HepG2 (cell line): ENCODE results near the gene GRAMD4. TPM values are rescaled to one million over a fixed set of nuclear protein-coding genes. Genes with fewer than 3 reads are reported as not detected.

ENCODE experiments used
- ATAC-seq: fragments of 200-7000 bp; cut with Tn5 transposase; 3 replicates; pipeline ENCODE4 v1.9.1; 2020; ENCODE audit warnings: mild to moderate bottlenecking, moderate library complexity
- BruUV-seq: library from RNA; stranded (reverse); fragments of 400-500 nt; replicated peaks from 2 replicates; lab custom pipeline; 2021; lab: Mats Ljungman, UMichigan
- CTCF ChIA-PET: fragments of 300-600 bp; formaldehyde crosslinking; extraction: SDS; loops from one replicate; lab custom pipeline; 2021; ENCODE audit warnings: low total read pairs, inconsistent platforms, low intra/inter-chr PET ratio; lab: Yijun Ruan, JAX
- POLR2A ChIA-PET: fragments of 350-600 bp; sonication (Branson Sonifier 250); formaldehyde crosslinking; loops from one replicate; lab custom pipeline; 2020; ENCODE audit warnings: antibody characterized with exemption, inconsistent platforms; lab: Yijun Ruan, JAX
- DNase-seq: peaks from one replicate; pipeline ENCODE4 v3.0.0-alpha.2; 2015; ENCODE audit warnings: low spot score
- FAIRE-seq: peaks from 3 replicates; lab custom pipeline; 2011; peaks lifted over from hg19 to GRCh38; lab: Jason Lieb, UNC
- H2AFZ ChIP-seq: one replicate; pipeline ENCODE4 v1.6.1; 2011; ENCODE audit warnings: low read length, inconsistent platforms
- H3K27ac ChIP-seq: fragments of 300-600 bp; 3 replicates; pipeline ENCODE4 v1.8.0; 2011; ENCODE audit warnings: mixed run types, mild to moderate bottlenecking, mixed read lengths, low read length, inconsistent platforms; ENCODE audit not compliant: insufficient read depth; ENCODE audit errors: extremely low read length
- H3K27me3 ChIP-seq, 2 experiments: fragments of 200-600 bp in 1 of 2; 2 replicates in 1 of 2; 3 replicates in 1 of 2; pipeline versions ENCODE4 v1.6.0 to v1.8.0; 2011; ENCODE audit warnings: low read length in 2 of 2, mild to moderate bottlenecking in 2 of 2, moderate library complexity in 2 of 2, inconsistent platforms in 1 of 2; ENCODE audit not compliant: insufficient read depth in 2 of 2, control insufficient read depth in 1 of 2
- H3K36me3 ChIP-seq, 2 experiments: fragments of 200-600 bp in 1 of 2; replicated peaks in 1 of 2; 2 replicates in 1 of 2; 3 replicates in 1 of 2; pipeline versions ENCODE4 v1.5.1 to v1.8.0; 2011; ENCODE audit warnings: low read length in 2 of 2, inconsistent platforms in 1 of 2; ENCODE audit not compliant: insufficient read depth in 2 of 2, control insufficient read depth in 1 of 2
- H3K4me1 ChIP-seq: 2 replicates; pipeline ENCODE4 v1.5.1; 2012; ENCODE audit warnings: low read length, inconsistent platforms; ENCODE audit not compliant: insufficient read depth
- H3K4me2 ChIP-seq: 2 replicates; pipeline ENCODE4 v1.6.0; 2011; ENCODE audit warnings: low read depth, low read length, inconsistent platforms
- H3K4me3 ChIP-seq, 3 experiments: fragments of 200-600 bp in 1 of 3; sonication (generic), shearing (Covaris generic) in 1 of 3; replicated peaks in 1 of 3; 2 replicates each; pipeline ENCODE4 v1.5.1; 2011 to 2016; ENCODE audit warnings: low read length in 3 of 3, inconsistent platforms in 2 of 3, low read depth in 2 of 3, mild to moderate bottlenecking in 2 of 3, control low read depth in 1 of 3, mixed read lengths in 1 of 3; ENCODE audit not compliant: insufficient read depth in 1 of 3
- H3K79me2 ChIP-seq: one replicate; pipeline ENCODE4 v1.6.1; 2011; ENCODE audit warnings: low read length, inconsistent platforms; ENCODE audit not compliant: insufficient read depth
- H3K9ac ChIP-seq: 2 replicates; pipeline ENCODE4 v1.6.0; 2011; ENCODE audit warnings: mild to moderate bottlenecking, low read depth, low read length, inconsistent platforms; ENCODE audit not compliant: insufficient read depth
- H3K9me3 ChIP-seq: 2 replicates; pipeline ENCODE4 v1.5.1; 2012; ENCODE audit warnings: mild to moderate bottlenecking, low read length
- H4K20me1 ChIP-seq: 2 replicates; pipeline ENCODE4 v1.6.0; 2011; ENCODE audit warnings: inconsistent platforms, mild to moderate bottlenecking, low read length, moderate library complexity; ENCODE audit not compliant: insufficient read depth
- CREBL2 ChIP-seq: sonication (generic); formaldehyde crosslinking; IDR thresholded peaks from 2 replicates; pipeline ENCODE4 v1.8.1; 2023; ENCODE audit warnings: missing genetic modification reagents, mild to moderate bottlenecking, borderline replicate concordance
- ZMYM2 ChIP-seq: sonication (generic); formaldehyde crosslinking; IDR thresholded peaks from 2 replicates; pipeline ENCODE4 v1.8.0; 2022; ENCODE audit warnings: mild to moderate bottlenecking, missing genetic modification reagents
- ZNF558 ChIP-seq: sonication (generic); formaldehyde crosslinking; IDR thresholded peaks from 2 replicates; pipeline ENCODE4 v1.9.0; 2022; ENCODE audit warnings: mild to moderate bottlenecking, missing genetic modification reagents, borderline replicate concordance
- WGBS: methylation state at CpG from one replicate; pipeline ENCODE4 v1.1.6; 2017; ENCODE audit warnings: low lambda C conversion rate; 5-methylcytosine and 5-hydroxymethylcytosine counted together
- in situ Hi-C: cut with HindIII; loops from 2 replicates; pipeline ENCODE4 v1.10.0; 2017; ENCODE audit warnings: low pct_unique_long_range_greater_than_20kb; ENCODE audit not compliant: extremely low pct_ligation_motif_present
- intact Hi-C: fragments of 100-400 bp; cut with micrococcal nuclease; formaldehyde crosslinking; loops from one replicate; pipeline ENCODE4 v1.10.0; 2022; ENCODE audit not compliant: unreplicated experiment
- polyA plus RNA-seq, 8 experiments: library from polyadenylated mRNA; depleted of rRNA in 3 of 8; stranded (reverse) in 7 of 8; unstranded in 1 of 8; fragments of >200 nt; fragmentation: Illumina TruSeq in 4 of 8; extraction: Trizol in 4 of 8; gene quantifications; 2 replicates each; pipeline versions ENCODE4 v1.2.1 to v1.2.3, GENCODE V29; 2011 to 2016; ENCODE audit warnings: low read depth in 4 of 8, missing spikeins in 1 of 8, mixed read lengths in 1 of 8; ENCODE audit not compliant: insufficient read depth in 1 of 8
- total RNA-seq, 5 experiments: library from RNA; depleted of rRNA; stranded (reverse); fragments of >200 nt; fragmentation: Illumina TruSeq; extraction: Trizol; gene quantifications; 2 replicates each; pipeline ENCODE4 v1.2.3, GENCODE V29; 2016; ENCODE audit warnings: low read depth in 1 of 5
- TF ChIP-seq, protein P1 (sequence below): sonication (generic); formaldehyde crosslinking; IDR thresholded peaks from 2 replicates; pipeline ENCODE4 v1.8.0; 2022; ENCODE audit warnings: mild to moderate bottlenecking, missing genetic modification reagents, borderline replicate concordance

Gene GRAMD4
- total and polyA plus RNA-seq, 2 of the 13 experiments (the other 11 are each of a cell fraction or from before 2014, with no cell fraction given): 15.2 to 15.7 TPM

- ATAC-seq (no peak), FAIRE-seq (no peak), DNase-seq (no peak)
- H3K27me3 ChIP-seq: no peaks in the 10 kb centered on the region
- no peak overlapping the region for H3K9ac ChIP-seq
- H3K79me2 ChIP-seq: no peaks in the 10 kb centered on the region
- POLR2A ChIA-PET: no interaction called here
- H3K27ac ChIP-seq: no peak overlapping the region
- no peak overlapping the region for H3K4me2 ChIP-seq
- H3K9me3 ChIP-seq: no peaks in the 10 kb centered on the region
- no peaks in the 10 kb centered on the region for H3K36me3 ChIP-seq
- intact Hi-C loops (no loop called here), in situ Hi-C loops (no loop called here)
- H4K20me1 ChIP-seq: no peaks in the 10 kb centered on the region
- 99% methylated on average over 18 of the region's 19 CpGs for WGBS
- CTCF ChIA-PET: no interaction called here
- H2AFZ ChIP-seq: no peak overlapping the region
- TF ChIP-seq ZMYM2 (CRISPR knock-in tag) (no peak), ZNF558 (CRISPR knock-in tag) (no peak), CREBL2 (CRISPR knock-in tag) (no peak)
- TF ChIP-seq, protein P1, sequence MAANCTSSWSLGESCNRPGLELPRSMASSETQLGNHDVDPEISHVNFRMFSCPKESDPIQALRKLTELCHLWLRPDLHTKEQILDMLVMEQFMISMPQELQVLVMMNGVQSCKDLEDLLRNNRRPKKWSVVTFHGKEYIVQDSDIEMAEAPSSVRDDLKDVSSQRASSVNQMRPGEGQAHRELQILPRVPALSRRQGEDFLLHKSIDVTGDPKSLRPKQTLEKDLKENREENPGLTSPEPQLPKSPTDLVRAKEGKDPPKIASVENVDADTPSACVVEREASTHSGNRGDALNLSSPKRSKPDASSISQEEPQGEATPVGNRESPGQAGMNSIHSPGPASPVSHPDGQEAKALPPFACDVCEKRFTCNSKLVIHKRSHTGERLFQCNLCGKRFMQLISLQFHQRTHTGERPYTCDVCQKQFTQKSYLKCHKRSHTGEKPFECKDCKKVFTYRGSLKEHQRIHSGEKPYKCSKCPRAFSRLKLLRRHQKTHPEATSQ (CRISPR knock-in tag): no peak
- no TSS peak for BruUV-seq
- H3K4me1 ChIP-seq: no peaks in the 10 kb centered on the region
- H3K4me3 ChIP-seq: no peak overlapping the region
Observed at GRCh38 chr22:46593211-46593681, 26.9 kb upstream of the GRAMD4 start.
